Astrocyte (in vitro differentiated cells and primary cell): Measurements from ENCODE around the gene PRDM12. TPM values are rescaled to one million over a fixed set of nuclear protein-coding genes. Genes with fewer than 3 reads are reported as not detected.

Experiments
- microRNA-seq: library from miRNA; unstranded; fragments of <30 nt; microRNA quantifications from one replicate; pipeline ENCODE4 v1.2.0, GENCODE V29; 2020
- total RNA-seq: library from RNA; stranded (reverse); gene quantifications from 2 replicates; pipeline ENCODE4 v1.2.1, GENCODE V29; 2021

Gene PRDM12
- total RNA-seq, 1 donor from 2014 or later = 0.23 TPM

Small RNA genes within 50 kb of the gene (microRNA-seq; reads per million reads assigned to microRNA genes)
- not detected for gene MIR6856

Other genes with a start within 250 kb of the PRDM12 start
- 117 and 182 TPM in 2 replicates for gene ASS1, start 219.6 kb upstream of the PRDM12 start, total RNA-seq
- gene FUBP3, start 85.0 kb upstream of the PRDM12 start, total RNA-seq = 57.6 and 64.6 TPM in 2 replicates
- gene EXOSC2, start 29.2 kb downstream of the PRDM12 start, total RNA-seq = 21.0 and 28.1 TPM in 2 replicates
- 113 and 117 TPM in 2 replicates for gene ABL1, start 170.7 kb downstream of the PRDM12 start, total RNA-seq
- gene QRFP, start 232.2 kb downstream of the PRDM12 start, total RNA-seq = not detected in 2 replicates